ENCODE measurements around the gene MAFB.

The MAFB gene

DNA sequence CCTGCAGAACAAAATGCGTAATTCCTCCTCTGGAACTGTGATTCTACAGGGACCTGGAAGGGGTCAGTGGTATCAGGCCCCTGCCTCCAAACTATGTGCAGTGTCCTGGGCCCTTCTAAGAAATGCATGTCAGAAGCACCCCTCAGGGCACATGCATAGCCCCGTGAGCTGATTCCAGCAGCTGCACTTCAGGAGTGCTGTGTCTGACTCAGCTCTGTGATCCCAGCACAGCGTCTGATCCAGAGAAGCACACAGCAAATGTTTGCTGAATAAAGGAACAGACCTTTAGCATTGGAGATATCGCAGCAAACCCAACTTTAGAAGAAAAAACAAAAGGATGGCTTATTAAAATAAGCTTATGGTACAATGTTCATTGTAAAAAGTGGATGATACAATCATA is 15.8 kb upstream of the MAFB start:
- no peak overlapping the region for H3K4me3 ChIP-seq (ENCODE audit: low read depth, low read length)
- DNase-seq (ENCODE audit: low read depth), result no peak
- TF ChIP-seq, protein P1, sequence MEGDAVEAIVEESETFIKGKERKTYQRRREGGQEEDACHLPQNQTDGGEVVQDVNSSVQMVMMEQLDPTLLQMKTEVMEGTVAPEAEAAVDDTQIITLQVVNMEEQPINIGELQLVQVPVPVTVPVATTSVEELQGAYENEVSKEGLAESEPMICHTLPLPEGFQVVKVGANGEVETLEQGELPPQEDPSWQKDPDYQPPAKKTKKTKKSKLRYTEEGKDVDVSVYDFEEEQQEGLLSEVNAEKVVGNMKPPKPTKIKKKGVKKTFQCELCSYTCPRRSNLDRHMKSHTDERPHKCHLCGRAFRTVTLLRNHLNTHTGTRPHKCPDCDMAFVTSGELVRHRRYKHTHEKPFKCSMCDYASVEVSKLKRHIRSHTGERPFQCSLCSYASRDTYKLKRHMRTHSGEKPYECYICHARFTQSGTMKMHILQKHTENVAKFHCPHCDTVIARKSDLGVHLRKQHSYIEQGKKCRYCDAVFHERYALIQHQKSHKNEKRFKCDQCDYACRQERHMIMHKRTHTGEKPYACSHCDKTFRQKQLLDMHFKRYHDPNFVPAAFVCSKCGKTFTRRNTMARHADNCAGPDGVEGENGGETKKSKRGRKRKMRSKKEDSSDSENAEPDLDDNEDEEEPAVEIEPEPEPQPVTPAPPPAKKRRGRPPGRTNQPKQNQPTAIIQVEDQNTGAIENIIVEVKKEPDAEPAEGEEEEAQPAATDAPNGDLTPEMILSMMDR (IDR thresholded peaks at IDR 0.05; ENCODE audit: insufficient read depth, low read depth, low read length, missing control alignments), result no peak

DNA sequence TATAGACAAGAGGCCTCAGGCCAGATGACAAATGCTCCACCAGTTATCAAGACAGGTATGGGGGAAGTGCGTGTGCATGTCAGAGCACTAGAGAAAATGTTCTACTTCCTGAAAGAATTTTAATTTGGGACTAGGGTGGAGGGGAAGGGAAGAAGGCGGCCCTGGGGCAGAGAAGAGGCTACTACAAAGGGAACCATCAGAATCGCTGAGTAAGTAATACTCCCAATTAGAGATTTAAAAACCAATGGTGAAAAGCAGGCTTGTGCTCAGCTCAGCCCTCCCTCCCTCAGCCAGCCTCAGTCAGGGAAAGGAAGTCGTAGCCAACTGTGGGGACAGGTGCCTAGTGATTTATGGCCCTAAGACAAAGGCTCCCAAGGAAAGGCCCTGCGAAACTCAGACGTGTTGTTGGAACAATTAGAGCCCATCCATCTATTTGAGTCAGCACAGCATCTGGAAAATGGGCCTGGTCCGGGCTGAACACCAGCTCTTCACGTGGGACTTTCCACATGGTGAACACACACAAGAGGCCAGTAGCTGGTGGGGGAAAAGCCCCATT is 15.0 kb upstream of the MAFB start:
- H3K4me3 ChIP-seq (ENCODE audit: low read depth, low read length), result no peak overlapping the region
- TF ChIP-seq, protein P1 (IDR thresholded peaks at IDR 0.05; ENCODE audit: insufficient read depth, low read depth, low read length, missing control alignments), result no peak
- peak; percentile 19 for DNase-seq (ENCODE audit: low read depth)

DNA sequence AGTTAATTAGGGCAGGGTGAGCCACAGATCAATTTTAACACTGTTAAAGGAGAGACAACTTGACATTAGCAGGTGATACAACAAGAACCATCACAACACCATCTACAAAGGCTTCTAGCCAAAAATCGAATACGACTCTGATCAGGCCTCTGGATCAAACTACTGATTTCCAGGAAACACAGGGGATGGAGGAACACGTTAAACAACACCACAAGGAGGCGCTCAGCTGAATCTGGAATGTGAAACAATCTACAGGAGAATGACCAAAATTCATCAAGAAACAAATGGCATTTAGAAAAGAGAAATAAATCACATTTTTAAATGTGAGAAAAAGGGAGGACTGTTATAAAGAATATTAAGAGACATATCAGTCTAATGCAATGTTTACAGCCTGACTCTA is 13.5 kb upstream of the MAFB start:
- DNase-seq (ENCODE audit: low read depth), result no peak
- TF ChIP-seq, protein P1 (IDR thresholded peaks at IDR 0.05; ENCODE audit: insufficient read depth, low read depth, low read length, missing control alignments), result peak; percentile 12
- H3K4me3 ChIP-seq (ENCODE audit: low read depth, low read length), result no peak overlapping the region

DNA sequence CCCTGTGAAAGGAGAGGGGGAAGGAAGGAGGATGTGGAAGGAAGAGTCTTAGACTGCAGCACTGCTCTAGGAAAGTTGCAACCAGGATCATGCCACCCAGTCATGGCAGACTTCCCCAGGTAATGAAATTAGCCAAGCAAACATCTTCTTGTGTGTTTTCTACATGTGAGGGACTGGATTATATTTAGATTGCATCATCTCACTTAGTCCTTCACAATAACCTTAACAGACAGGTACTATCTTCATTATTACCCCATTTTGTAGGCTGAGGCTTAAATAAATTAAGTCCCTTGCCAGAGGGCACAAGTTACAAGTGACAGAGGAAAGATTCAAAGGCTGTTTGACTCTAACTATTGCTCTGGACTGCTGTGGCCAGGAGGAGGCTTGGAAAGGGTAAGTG is 9.7 kb upstream of the MAFB start:
- DNase-seq (ENCODE audit: low read depth), result no peak
- H3K4me3 ChIP-seq (ENCODE audit: low read depth, low read length), result no peak overlapping the region
- TF ChIP-seq, protein P1 (IDR thresholded peaks at IDR 0.05; ENCODE audit: insufficient read depth, low read depth, low read length, missing control alignments), result no peak

DNA sequence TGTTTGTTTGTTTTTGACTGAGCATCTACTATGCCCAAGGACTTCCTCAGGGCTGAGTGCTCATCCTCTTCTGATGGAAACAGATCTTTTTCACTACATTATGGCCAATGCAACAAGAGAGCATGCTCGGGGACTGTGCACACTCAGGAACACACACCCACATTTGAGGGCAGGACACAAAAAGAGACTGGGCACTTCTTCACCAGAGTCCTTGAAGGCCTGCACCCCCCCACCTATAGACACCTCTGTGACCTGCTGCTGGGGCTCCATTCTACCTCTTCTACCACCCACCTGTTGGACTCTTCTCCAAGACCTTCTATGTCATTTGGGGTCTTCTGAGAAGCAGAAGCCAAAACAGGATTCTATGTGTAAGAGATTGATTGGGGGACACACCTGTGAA is 9.2 kb upstream of the MAFB start:
- TF ChIP-seq, protein P1 (IDR thresholded peaks at IDR 0.05; ENCODE audit: insufficient read depth, low read depth, low read length, missing control alignments), result no peak
- DNase-seq (ENCODE audit: low read depth), result no peak
- H3K4me3 ChIP-seq (ENCODE audit: low read depth, low read length), result no peak overlapping the region

DNA sequence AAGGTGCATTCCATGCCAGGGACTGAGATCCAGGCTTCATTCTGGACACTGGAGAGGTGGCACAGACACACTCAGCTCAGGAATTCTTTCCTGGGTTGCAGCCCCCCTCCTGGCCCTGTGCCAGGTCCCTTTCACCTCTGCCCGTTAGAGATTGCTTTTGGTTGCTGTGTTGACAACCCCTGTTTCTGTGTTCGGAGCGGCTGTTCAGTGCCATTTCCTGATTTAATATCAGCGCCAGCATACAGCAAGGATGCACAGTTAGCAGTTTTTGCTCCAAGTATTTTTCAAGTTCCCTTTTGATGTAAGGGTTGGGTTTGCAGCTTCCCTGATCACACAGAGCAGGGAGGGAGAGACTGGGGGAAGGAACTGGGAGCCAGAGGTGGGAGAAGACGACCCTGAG is 8.5 kb upstream of the MAFB start:
- H3K4me3 ChIP-seq (ENCODE audit: low read depth, low read length), result no peak overlapping the region
- DNase-seq (ENCODE audit: low read depth), result no peak
- TF ChIP-seq, protein P1 (IDR thresholded peaks at IDR 0.05; ENCODE audit: insufficient read depth, low read depth, low read length, missing control alignments), result no peak

DNA sequence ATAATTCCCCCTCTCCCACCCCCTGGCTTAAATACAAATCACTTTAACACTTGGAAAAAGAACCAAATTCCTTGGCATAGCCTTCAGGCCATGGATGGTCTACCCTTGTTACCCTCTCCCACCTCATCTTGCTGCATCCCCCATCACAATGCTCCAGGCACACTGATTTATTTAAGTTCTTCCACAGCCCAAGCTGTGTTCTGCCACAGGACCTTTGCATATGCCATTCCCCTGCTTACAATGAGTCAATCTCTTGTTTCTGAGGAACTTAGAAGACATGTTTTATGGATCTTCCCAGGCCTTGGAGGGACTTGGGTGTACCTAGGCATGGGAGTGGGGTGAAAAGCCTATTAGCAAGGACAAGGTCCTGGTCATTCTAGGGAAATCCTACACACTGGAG is 6.2 kb upstream of the MAFB start:
- TF ChIP-seq, protein P1 (IDR thresholded peaks at IDR 0.05; ENCODE audit: insufficient read depth, low read depth, low read length, missing control alignments), result no peak
- H3K4me3 ChIP-seq (ENCODE audit: low read depth, low read length), result no peak overlapping the region
- no peak for DNase-seq (ENCODE audit: low read depth)

All from GM12865 (cell line).